Liver (tissue), 9 donors: Measurements from ENCODE around the gene SPATA16. TPM values are rescaled to one million over a fixed set of nuclear protein-coding genes. Genes with fewer than 3 reads are reported as not detected.

Experiments
- DNase-seq: peaks from one replicate; pipeline ENCODE4 v3.0.0-alpha.2; 2017; ENCODE audit warnings: low spot score
- H3K27ac ChIP-seq, 2 donors: one replicate each; pipeline ENCODE4 v1.7.0; 2013; ENCODE audit warnings: inconsistent platforms in 2 of 2, low read length in 2 of 2, control low read depth in 1 of 2, low read depth in 1 of 2, mild to moderate bottlenecking in 1 of 2
- H3K27me3 ChIP-seq, 4 donors: one replicate each; pipeline versions ENCODE4 v1.6.1 to v1.7.0; 2013; ENCODE audit warnings: low read length in 3 of 4, inconsistent platforms in 1 of 4, mild to moderate bottlenecking in 1 of 4, moderate library complexity in 1 of 4; ENCODE audit not compliant: control insufficient read depth in 4 of 4, insufficient read depth in 4 of 4
- H3K36me3 ChIP-seq, 4 donors: one replicate each; pipeline versions ENCODE4 v1.6.1 to v1.7.0; 2013; ENCODE audit warnings: low read length in 3 of 4, mild to moderate bottlenecking in 3 of 4, low read depth in 1 of 4, moderate library complexity in 1 of 4; ENCODE audit not compliant: control insufficient read depth in 4 of 4, insufficient read depth in 3 of 4
- H3K4me1 ChIP-seq, 4 donors: one replicate each; pipeline versions ENCODE4 v1.6.1 to v1.7.0; 2013; ENCODE audit warnings: low read length in 3 of 4, mild to moderate bottlenecking in 3 of 4, moderate library complexity in 1 of 4; ENCODE audit not compliant: control insufficient read depth in 4 of 4, insufficient read depth in 4 of 4
- H3K4me3 ChIP-seq, 3 donors: one replicate each; pipeline versions ENCODE4 v1.6.1 to v1.7.0; 2013; ENCODE audit warnings: low read length in 3 of 3, control low read depth in 1 of 3, low read depth in 1 of 3, mild to moderate bottlenecking in 1 of 3
- H3K9ac ChIP-seq, 2 donors: one replicate each; pipeline ENCODE4 v1.7.0; 2013; ENCODE audit warnings: low read length in 2 of 2, mild to moderate bottlenecking in 2 of 2, moderate library complexity in 2 of 2, control low read depth in 1 of 2, low read depth in 1 of 2
- H3K9me3 ChIP-seq, 4 donors: one replicate each; pipeline versions ENCODE4 v1.6.1 to v1.7.0; 2013; ENCODE audit warnings: low read length in 3 of 4; ENCODE audit not compliant: control insufficient read depth in 4 of 4
- EGR1 ChIP-seq, 2 donors: IDR thresholded peaks; 2 replicates each; pipeline ENCODE4 v1.6.1; 2016 to 2018; ENCODE audit warnings: antibody characterized with exemption in 2 of 2, low read depth in 2 of 2
- FOXA1 ChIP-seq: IDR thresholded peaks from 2 replicates; pipeline ENCODE4 v1.6.1; 2016; ENCODE audit warnings: antibody characterized with exemption
- GABPA ChIP-seq, 2 donors: IDR thresholded peaks in 1 of 2; conservative IDR thresholded peaks in 1 of 2; 2 replicates each; pipeline ENCODE4 v1.6.1; 2016; ENCODE audit warnings: antibody characterized with exemption in 2 of 2, mild to moderate bottlenecking in 1 of 2, moderate library complexity in 1 of 2
- HNF4A ChIP-seq, 2 donors: conservative IDR thresholded peaks; 2 replicates each; pipeline ENCODE4 v1.6.1; 2016; ENCODE audit warnings: antibody characterized with exemption in 2 of 2, mild to moderate bottlenecking in 2 of 2
- HNF4G ChIP-seq: IDR thresholded peaks from 2 replicates; pipeline ENCODE4 v1.6.1; 2016; ENCODE audit warnings: antibody characterized with exemption
- JUND ChIP-seq, 2 donors: IDR thresholded peaks; 2 replicates each; pipeline ENCODE4 v1.6.1; 2016; ENCODE audit warnings: antibody characterized with exemption in 2 of 2
- MAX ChIP-seq: IDR thresholded peaks from 2 replicates; pipeline ENCODE4 v1.6.1; 2016; ENCODE audit warnings: antibody characterized with exemption
- NR2F2 ChIP-seq: IDR thresholded peaks from 2 replicates; pipeline ENCODE4 v1.6.1; 2016; ENCODE audit warnings: antibody characterized with exemption
- RAD21 ChIP-seq, 2 donors: IDR thresholded peaks; 2 replicates each; pipeline ENCODE4 v1.6.1; 2016; ENCODE audit warnings: antibody characterized with exemption in 2 of 2, mild to moderate bottlenecking in 2 of 2
- RXRA ChIP-seq, 2 donors: IDR thresholded peaks; 2 replicates each; pipeline ENCODE4 v1.6.1; 2017 to 2018; ENCODE audit warnings: antibody characterized with exemption in 2 of 2, mild to moderate bottlenecking in 1 of 2
- SP1 ChIP-seq: IDR thresholded peaks from 2 replicates; pipeline ENCODE4 v1.6.1; 2018; ENCODE audit warnings: antibody characterized with exemption, mild to moderate bottlenecking
- WGBS: extraction: QIAGEN DNeasy Blood & Tissue Kit; methylation state at CpG from one replicate; pipeline ENCODE4 v1.1.7; 2013; 5-methylcytosine and 5-hydroxymethylcytosine counted together
- polyA plus RNA-seq, 2 donors: library from polyadenylated mRNA; stranded (reverse) in 1 of 2; unstranded in 1 of 2; fragments of 200-250 nt in 1 of 2; fragments of >200 nt in 1 of 2; fragmentation: Nextera tagmentation in 1 of 2; extraction: Ambion mirVana in 1 of 2; gene quantifications; one replicate each; pipeline versions ENCODE4 v1.2.1 to v1.2.3, GENCODE V29; 2013 to 2015
- total RNA-seq, 2 donors: library from RNA; depleted of rRNA; stranded (reverse); fragments of >200 nt; gene quantifications; one replicate each; pipeline ENCODE4 v1.2.3, GENCODE V29; 2014
- TF ChIP-seq, protein P1 (sequence below): IDR thresholded peaks from 2 replicates; pipeline ENCODE4 v1.6.1; 2016; ENCODE audit warnings: antibody characterized with exemption
- TF ChIP-seq, protein P2 (sequence below): IDR thresholded peaks from 2 replicates; pipeline ENCODE4 v1.6.1; 2016; ENCODE audit warnings: antibody characterized with exemption
- donor health status: healthy.
- donor health status: healthy.
- donor health status: healthy.
- donor health status: healthy.
- donor health status: healthy.

The SPATA16 gene
- total and polyA plus RNA-seq, 4 donors: not detected

DNA sequence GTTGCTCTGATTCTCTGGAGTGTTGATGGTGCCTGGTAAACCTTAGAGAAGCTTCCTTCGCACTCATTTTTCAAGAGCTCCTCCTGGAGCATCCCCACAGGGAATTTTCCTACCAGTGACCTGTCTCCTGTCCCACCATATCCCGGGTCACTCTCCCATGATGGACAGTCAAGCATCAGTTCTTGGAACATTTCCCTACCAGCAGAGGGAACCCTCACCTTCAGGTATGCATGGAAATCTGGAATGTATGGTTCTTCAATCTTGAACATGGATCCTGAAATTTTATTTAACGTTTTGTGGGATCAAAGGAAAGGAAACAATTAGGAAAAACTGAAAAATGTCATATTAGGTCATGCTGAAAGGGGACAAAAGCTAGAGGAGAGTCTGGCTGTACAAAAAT lies 153.8 kb downstream of the SPATA16 start:
- no peaks in the 10 kb centered on the region for H3K27me3 ChIP-seq
- WGBS: 46% methylated on average over 3 of the region's 3 CpGs
- H3K4me3 ChIP-seq: no peak overlapping the region
- H3K9ac ChIP-seq: no peak overlapping the region
- no peak overlapping the region for H3K27ac ChIP-seq
- TF ChIP-seq HNF4G (no peak), RAD21 (IDR thresholded peaks at IDR 0.05) (no peak), GABPA (IDR thresholded peaks at IDR 0.05 in 1 of 2, conservative IDR thresholded peaks at IDR 0.05 in 1 of 2) (no peak), FOXA1 (no peak), NR2F2 (no peak), HNF4A (conservative IDR thresholded peaks at IDR 0.05) (no peak), JUND (IDR thresholded peaks at IDR 0.05) (no peak), SP1 (no peak), EGR1 (IDR thresholded peaks at IDR 0.05; ENCODE audit: low read depth in 2 of 2) (no peak)
- DNase-seq: no peak
- H3K36me3 ChIP-seq: no peaks in the 10 kb centered on the region
- H3K9me3 ChIP-seq: no peaks in the 10 kb centered on the region
- no peaks in the 10 kb centered on the region for H3K4me1 ChIP-seq

GRCh38 chr3:172984914-172985313 lies 156.1 kb downstream of the SPATA16 start:
- 79% methylated on average over 1 of the region's 1 CpG for WGBS
- no peak overlapping the region for H3K9ac ChIP-seq
- H3K4me3 ChIP-seq: no peak overlapping the region
- no peaks in the 10 kb centered on the region for H3K27me3 ChIP-seq
- H3K9me3 ChIP-seq: no peaks in the 10 kb centered on the region
- no peak overlapping the region for H3K27ac ChIP-seq
- no peaks in the 10 kb centered on the region for H3K4me1 ChIP-seq
- DNase-seq: no peak
- H3K36me3 ChIP-seq: no peaks in the 10 kb centered on the region
- no peak for TF ChIP-seq RAD21 (IDR thresholded peaks at IDR 0.05)
- TF ChIP-seq NR2F2: no peak
- TF ChIP-seq, protein P1, sequence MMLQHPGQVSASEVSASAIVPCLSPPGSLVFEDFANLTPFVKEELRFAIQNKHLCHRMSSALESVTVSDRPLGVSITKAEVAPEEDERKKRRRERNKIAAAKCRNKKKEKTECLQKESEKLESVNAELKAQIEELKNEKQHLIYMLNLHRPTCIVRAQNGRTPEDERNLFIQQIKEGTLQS: no peak
- no peak for TF ChIP-seq GABPA (IDR thresholded peaks at IDR 0.05 in 1 of 2, conservative IDR thresholded peaks at IDR 0.05 in 1 of 2)
- TF ChIP-seq RXRA (IDR thresholded peaks at IDR 0.05): no peak
- no peak for TF ChIP-seq FOXA1
- TF ChIP-seq, protein P2, sequence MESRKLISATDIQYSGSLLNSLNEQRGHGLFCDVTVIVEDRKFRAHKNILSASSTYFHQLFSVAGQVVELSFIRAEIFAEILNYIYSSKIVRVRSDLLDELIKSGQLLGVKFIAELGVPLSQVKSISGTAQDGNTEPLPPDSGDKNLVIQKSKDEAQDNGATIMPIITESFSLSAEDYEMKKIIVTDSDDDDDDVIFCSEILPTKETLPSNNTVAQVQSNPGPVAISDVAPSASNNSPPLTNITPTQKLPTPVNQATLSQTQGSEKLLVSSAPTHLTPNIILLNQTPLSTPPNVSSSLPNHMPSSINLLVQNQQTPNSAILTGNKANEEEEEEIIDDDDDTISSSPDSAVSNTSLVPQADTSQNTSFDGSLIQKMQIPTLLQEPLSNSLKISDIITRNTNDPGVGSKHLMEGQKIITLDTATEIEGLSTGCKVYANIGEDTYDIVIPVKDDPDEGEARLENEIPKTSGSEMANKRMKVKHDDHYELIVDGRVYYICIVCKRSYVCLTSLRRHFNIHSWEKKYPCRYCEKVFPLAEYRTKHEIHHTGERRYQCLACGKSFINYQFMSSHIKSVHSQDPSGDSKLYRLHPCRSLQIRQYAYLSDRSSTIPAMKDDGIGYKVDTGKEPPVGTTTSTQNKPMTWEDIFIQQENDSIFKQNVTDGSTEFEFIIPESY: no peak

GRCh38 chr3:172982736-172983364 lies 158.2 kb downstream of the SPATA16 start:
- DNase-seq: no peak
- 58% methylated on average over 3 of the region's 3 CpGs for WGBS
- no peaks in the 10 kb centered on the region for H3K36me3 ChIP-seq

More at GRCh38 chr3:172982736-172983364, 158.2 kb downstream of the SPATA16 start:
- H3K27me3 ChIP-seq: no peaks in the 10 kb centered on the region
- H3K4me3 ChIP-seq: no peak overlapping the region
- no peak overlapping the region for H3K27ac ChIP-seq
- no peaks in the 10 kb centered on the region for H3K4me1 ChIP-seq
- H3K9me3 ChIP-seq: no peaks in the 10 kb centered on the region
- TF ChIP-seq RXRA (IDR thresholded peaks at IDR 0.05): no peak
- TF ChIP-seq HNF4A (conservative IDR thresholded peaks at IDR 0.05): no peak
- TF ChIP-seq EGR1 (IDR thresholded peaks at IDR 0.05; ENCODE audit: low read depth in 2 of 2): no peak
- no peak for TF ChIP-seq NR2F2
- TF ChIP-seq FOXA1: no peak
- no peak for TF ChIP-seq JUND (IDR thresholded peaks at IDR 0.05)
- TF ChIP-seq MAX: no peak
- H3K9ac ChIP-seq: no peak overlapping the region
